ENCODE results near the gene IPO13.

Gene IPO13

DNA sequence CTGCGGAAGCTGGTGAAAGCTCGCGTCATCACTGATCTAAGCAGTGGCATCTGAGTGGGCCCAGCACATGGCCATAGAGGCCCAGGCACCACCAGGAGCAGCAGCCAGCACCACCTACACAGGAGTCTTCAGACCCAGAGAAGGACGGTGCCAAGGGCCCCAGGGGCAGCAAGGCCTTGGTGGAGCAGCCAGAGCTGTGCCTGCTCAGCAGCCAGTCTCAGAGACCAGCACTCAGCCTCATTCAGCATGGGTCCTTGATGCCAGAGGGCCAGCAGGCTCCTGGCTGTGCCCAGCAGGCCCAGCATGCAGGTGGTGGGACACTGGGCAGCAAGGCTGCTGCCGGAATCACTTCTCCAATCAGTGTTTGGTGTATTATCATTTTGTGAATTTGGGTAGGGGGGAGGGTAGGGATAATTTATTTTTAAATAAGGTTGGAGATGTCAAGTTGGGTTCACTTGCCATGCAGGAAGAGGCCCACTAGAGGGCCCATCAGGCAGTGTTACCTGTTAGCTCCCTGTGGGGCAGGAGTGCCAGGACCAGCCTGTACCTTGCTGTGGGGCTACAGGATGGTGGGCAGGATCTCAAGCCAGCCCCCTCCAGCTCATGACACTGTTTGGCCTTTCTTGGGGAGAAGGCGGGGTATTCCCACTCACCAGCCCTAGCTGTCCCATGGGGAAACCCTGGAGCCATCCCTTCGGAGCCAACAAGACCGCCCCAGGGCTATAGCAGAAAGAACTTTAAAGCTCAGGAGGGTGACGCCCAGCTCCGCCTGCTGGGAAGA lies 16.4 kb upstream of the IPO13 start:
- no peak for DNase-seq (ENCODE audit: low read depth in 2 of 2)

DNA sequence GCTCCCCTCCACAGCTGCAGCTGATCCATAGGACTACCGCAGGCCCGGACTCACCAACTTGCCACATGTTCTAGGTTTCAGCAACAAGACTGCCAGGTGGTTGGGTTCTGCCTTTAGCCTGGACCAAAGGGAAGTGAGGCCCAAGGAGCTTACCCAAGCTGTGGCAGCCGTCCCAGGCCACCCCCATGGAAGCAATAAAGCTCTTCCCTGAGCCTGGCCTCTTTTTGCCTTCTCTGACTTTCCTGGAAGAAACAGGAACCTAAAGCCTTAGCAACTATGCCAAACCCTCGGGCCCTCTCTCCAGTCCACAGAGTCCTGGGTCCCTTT lies 15.8 kb upstream of the IPO13 start:
- no peak for DNase-seq (ENCODE audit: low read depth in 2 of 2)

DNA sequence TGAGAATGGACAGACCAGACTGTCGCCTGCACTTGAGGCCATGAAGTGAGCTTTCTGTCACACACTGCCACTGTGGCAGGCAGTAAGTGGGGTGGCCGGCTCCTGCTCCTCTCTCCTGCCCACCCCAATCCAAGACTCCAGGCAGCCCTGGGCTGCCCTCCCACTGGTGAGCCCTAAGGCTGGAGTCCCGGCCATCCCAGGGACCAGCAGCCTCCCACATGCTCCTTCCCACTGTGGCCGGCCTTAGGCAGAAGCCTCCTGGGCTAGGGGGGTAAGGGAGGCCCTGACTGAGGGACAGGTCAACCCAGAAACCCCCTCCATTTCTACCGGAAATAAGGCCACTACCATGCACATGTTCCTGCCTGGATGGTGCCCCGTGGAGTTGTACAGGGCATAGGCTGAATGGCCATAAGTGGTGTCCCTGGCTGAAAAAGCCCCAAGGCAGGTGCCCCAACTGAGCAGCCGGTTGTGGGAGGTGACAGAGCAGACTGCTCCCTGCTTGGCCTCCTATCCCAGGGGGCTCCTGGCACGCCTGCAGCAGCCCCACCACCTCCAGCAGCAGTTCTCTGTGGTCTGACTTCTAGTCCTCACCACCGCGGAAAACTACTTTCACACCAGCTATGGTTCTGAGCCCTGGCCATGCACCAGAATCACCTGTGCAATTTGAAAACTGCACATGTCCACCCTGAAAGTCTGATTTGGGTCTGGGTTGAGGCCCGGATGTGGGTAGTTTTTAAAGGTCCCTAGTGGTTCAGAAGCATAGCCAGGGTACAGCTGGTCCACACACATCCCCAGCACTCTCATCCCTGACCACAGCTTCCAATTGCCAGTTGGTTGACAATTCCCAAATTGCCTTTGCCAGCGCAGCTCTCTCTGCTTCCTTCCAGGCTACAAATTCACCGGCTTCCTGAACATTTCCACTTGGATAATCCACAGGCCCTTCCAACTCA lies 14.8 kb upstream of the IPO13 start:
- DNase-seq (ENCODE audit: low read depth in 2 of 2), result no peak

DNA sequence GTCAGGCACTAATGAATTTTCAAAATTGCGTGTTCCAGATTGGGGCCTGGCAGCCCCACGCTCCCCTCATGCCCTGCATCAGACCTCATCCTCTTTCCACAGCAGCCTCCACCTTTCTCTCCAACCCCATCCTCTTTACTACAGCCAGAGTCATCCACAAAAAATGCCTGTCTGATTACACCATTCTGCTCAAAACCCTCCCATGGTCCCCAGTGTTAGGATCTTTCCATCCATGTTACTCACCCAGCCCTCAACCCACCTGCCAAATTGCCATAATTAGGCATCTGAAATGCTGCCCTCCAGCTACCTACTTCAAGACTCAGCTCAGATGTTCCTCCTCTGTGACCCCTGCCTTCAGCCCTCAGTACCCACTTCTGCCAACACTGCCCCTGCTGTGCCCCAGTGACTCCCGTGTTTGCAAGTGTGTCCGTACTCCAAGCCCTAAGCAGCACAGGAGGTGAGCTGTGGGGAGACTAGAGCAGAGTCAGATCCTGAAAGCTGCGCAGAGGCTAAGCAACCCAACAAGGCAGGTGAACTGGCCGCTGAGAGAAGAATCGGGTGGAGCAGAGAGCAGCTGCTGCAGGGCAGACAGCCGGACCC lies 13.9 kb upstream of the IPO13 start:
- DNase-seq (ENCODE audit: low read depth in 2 of 2), result peak in 1 of 2 experiments; percentile 23

DNA sequence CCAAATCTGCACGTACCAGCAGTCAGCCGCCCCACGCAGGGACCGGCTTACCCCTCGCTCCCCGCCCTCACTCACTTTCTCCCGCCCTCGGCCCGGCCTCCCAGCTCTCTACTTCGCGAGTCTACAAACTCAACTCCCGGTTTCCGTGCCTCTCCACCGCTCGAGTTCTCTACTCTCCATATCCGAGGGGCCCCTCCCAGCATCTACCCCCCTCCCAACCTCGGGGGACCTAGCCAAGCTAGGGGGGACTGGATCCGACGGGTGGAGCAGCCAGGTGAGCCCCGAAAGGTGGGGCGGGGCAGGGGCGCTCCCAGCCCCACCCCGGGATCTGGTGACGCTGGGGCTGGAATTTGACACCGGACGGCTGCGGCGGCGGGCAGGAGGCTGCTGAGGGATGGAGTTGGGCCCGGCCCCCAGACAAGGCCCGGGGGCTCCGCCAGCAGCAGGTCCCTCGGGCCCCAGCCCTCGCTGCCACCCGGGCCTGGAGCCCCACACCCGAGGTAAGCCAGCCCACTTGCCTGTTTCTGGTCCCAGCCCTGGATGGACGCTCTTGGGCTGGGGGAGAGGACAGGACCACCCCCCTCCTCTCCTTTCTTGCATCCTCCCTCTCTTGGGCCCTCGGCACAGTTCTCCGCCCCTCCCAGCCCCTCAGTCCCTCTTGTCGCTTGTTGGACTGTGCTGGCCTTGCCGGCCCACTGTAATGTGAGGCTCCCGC lies 13.2 kb upstream of the IPO13 start, which contains the start of gene ARTN:
Gene ARTN (plus strand): TSS at position 416 of the 715 bp plus-strand sequence. CDS start 1,856 bp downstream, outside the sequence.
- DNase-seq (ENCODE audit: low read depth in 2 of 2), result no peak

DNA sequence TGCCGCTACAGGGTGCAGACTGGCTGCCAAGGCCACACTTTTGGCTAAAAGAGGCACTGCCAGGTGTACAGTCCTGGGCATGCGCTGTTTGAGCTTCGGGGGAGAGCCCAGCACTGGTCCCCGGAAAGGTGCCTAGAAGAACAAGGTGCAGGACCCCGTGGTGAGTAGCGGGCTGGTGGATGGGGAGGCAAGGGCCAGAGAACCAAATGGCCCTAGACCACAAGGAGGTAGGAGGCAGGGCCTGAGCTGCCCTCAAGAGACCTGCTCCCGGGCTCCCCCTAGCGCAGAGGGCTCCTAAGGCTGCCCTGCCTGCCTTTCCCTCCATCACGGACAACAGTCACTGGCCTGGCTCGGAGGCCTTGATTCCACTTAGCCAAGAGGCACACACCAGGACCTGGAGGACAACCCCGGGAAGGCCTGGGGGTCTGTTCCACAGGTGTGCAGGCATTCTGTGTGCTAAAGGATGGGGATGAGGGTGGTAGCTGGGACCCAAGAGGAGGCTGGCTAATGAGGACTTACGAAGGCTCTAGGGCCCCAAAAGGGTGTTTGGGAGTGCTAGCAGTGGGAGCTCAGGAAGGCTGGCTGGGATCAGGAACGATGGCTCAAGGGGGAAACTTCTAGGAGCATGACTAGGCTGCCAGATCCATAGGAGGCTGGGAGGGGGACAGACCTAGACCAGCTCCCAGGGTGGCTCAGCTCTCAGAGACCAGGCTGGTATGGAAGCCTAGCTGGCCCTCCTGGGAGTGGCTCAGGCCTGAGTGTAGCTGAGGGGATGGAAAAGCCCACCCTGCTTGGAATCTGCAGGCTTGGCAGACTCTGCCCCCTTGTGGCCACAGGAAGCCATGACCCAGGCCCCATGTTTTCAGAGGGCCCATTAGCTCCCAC lies 12.4 kb upstream of the IPO13 start:
- peak; percentile 33 to 37 for DNase-seq (ENCODE audit: low read depth in 2 of 2)

DNA sequence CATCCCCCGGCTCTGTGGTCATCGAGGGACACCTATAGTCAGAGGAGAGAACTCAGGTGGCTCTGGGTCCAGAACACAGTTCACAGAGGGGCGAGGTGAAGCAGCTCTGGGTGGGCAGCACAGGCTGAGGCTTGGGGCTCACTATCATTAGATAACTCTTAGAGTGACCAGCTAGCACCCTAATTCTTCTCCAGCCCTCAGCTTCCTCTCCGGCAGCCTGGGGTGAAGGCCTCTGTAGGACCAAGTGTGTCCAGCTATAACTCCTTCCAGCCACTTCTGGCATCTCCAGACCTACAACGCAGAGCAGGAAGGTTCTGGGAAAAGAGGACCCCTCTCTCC lies 11.8 kb upstream of the IPO13 start:
- no peak for DNase-seq (ENCODE audit: low read depth in 2 of 2)

DNA sequence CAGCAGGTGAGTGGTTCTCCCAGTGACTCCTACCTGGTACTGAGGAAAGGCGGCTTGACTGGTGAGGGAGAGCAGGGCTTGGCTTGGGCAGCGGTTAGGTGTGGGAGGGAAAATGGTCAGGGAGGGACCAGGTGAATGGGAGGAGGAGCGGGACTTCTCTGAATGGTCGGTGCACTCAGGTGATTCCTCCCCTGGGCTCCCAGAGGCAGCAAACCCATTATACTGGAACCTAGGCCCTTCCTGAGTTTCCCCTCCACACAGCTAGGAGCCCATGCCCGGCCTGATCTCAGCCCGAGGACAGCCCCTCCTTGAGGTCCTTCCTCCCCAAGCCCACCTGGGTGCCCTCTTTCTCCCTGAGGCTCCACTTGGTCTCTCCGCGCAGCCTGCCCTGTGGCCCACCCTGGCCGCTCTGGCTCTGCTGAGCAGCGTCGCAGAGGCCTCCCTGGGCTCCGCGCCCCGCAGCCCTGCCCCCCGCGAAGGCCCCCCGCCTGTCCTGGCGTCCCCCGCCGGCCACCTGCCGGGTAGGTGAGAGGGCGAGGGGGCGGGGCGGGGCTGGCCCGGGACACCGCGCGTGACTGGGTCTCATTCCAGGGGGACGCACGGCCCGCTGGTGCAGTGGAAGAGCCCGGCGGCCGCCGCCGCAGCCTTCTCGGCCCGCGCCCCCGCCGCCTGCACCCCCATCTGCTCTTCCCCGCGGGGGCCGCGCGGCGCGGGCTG lies 10.9 kb upstream of the IPO13 start:
- no peak for DNase-seq (ENCODE audit: low read depth in 2 of 2)

DNA sequence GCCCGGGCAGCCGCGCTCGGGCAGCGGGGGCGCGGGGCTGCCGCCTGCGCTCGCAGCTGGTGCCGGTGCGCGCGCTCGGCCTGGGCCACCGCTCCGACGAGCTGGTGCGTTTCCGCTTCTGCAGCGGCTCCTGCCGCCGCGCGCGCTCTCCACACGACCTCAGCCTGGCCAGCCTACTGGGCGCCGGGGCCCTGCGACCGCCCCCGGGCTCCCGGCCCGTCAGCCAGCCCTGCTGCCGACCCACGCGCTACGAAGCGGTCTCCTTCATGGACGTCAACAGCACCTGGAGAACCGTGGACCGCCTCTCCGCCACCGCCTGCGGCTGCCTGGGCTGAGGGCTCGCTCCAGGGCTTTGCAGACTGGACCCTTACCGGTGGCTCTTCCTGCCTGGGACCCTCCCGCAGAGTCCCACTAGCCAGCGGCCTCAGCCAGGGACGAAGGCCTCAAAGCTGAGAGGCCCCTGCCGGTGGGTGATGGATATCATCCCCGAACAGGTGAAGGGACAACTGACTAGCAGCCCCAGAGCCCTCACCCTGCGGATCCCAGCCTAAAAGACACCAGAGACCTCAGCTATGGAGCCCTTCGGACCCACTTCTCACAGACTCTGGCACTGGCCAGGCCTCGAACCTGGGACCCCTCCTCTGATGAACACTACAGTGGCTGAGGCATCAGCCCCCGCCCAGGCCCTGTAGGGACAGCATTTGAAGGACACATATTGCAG lies 10.2 kb upstream of the IPO13 start:
- no peak for DNase-seq (ENCODE audit: low read depth in 2 of 2)

DNA sequence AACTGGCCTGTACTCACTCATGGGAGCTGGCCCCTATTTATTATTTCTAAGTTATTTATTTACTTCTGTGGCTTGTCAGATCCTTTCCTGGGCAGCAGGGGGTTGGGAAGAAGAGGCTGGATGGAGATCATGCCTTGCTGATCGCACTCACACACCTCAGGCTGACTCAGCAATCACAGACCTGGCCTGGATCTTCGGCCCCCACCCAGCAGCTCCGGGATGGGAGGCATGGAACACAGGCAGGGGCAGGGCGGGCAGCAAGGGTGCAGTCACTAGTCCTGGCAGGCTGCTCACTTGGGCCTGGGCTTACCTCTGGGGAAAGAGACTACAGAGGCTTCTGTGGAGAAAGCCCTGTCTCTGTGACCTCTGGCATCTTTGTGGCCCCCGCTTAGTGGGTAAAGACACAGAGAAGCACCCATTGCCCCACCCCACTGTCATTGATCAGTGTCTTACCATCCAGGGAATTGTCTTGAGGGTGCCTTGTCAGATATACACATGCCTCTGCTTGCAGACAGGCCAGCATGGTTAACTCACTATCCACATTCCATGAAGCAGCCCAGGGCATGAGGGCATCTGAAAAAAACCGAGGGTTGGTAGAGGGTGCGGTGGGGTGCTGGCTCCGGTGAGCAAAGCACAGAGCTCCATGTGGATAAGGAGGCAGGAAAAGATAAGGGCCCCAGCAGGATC lies 9.4 kb upstream of the IPO13 start:
- DNase-seq (ENCODE audit: low read depth in 2 of 2), result no peak

DNA sequence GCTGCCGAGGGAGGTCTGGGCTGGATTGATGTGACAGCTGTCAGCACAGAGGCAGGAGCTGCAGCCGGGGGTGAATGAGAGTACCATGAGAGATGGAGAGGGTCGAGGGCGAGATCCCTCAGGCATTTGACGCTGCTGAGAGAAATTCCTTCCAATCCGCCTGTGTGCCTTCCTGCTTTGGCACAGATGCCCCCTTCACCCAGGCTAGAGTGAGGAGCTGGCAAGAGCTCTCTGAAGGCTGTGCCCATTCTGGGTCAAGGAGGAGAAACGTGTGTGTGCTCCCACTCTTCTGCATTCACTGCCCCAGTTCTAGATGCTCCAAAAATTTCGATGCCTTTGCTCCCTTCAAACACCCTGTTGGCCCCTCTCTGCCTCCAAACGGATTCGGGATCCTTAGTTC lies 8.4 kb upstream of the IPO13 start:
- DNase-seq (ENCODE audit: low read depth in 2 of 2), result no peak

DNA sequence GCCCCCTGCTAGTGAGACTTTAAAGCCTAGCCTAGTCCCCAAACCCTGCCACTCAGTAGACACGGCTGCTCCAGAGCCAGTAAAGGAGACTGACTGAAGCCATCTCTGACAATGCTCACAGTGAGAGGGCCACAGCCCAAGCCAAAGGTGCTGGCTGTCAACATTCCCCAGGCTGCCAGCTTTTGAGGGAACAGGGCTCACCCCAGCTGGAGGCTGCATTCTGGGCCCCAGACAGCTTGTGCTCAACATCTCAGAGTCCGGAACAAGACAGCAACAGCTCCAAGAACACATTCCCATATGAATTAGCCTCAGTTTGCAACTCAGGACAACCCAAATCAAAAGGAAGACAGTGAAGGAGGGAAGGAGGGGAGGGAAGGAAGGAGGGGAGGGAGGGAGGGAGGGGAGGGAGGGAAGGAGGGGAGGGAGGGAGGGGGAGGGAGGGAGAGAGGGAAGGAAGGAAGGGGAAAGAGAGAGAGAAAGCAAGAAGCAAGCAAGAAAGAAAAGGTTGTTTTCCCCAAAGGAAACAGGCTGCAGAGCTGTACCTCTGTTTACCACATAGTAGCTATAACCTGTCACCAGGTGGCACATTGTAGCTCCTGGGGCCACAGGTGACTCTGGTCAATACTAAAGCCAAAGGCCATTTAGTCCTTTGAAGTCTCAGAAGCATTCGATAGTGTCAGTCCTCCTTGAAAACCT lies 7.7 kb upstream of the IPO13 start:
- DNase-seq (ENCODE audit: low read depth in 2 of 2), result no peak

DNA sequence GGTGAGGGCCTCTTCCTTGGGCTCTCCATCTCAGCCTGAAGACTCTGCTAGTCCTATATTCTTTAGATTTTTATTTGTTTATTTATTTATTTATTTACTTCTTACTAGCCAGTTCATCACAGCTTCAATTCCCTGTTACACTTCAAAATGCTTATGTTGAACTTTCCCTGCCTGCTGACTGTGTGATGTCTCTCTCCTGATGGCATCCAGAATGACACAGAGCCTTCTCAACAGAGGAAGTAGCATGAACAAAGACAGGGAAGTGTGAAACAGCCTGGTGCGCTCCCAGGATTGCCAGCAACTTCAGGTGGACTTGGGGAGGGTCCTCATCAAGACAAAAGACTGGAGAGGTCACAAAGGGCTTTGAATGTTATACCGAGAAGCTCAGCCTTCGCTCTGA lies 4.3 kb upstream of the IPO13 start:
- no peak for DNase-seq (ENCODE audit: low read depth in 2 of 2)

DNA sequence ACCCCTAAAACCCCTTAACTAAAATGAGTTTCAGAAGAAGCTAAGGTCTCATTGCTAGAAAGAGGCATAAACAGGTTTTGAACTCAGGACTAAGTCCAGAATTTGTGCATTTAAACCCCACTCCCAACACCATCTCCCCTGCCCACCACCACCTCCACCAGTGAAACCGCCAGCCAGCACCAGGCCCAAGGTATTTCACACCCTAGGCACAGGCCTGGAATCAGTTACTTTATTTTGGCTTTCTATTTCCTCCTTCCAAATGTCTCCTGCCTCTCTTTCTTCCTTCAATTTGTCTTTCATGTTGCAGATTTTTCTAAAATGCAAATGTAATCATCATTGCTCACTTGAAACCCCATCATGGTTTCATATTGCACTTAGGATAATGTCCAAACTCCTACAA lies 1.9 kb upstream of the IPO13 start:
- DNase-seq (ENCODE audit: low read depth in 2 of 2), result no peak

DNA sequence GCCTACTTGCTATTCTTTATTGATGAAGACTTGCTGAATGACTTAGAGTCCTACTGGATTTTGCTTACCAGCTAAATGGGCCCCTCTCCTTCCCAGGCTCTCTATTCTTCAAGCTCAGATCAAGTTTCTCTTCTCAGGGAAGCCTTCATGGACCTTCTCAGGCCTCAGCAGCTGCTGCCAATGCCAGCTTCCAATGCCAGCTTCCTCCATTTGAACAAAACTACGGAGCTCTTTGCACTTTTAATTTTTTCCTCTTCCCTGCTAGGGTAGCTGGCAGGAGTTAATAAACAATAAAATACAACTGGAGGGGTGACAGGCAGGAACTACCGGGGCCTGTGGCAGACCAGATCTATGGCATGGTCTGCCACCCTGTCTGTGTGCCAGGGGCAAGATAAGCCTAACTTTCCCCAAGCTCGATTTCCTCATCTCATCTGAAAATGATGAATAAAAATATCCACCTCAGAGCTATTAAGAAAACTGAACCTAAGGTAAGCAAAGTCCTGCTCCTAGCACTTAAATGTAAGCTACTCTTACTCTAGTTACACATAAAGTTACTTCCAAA lies 995 bp upstream of the IPO13 start:
- DNase-seq (ENCODE audit: low read depth in 2 of 2), result no peak

DNA sequence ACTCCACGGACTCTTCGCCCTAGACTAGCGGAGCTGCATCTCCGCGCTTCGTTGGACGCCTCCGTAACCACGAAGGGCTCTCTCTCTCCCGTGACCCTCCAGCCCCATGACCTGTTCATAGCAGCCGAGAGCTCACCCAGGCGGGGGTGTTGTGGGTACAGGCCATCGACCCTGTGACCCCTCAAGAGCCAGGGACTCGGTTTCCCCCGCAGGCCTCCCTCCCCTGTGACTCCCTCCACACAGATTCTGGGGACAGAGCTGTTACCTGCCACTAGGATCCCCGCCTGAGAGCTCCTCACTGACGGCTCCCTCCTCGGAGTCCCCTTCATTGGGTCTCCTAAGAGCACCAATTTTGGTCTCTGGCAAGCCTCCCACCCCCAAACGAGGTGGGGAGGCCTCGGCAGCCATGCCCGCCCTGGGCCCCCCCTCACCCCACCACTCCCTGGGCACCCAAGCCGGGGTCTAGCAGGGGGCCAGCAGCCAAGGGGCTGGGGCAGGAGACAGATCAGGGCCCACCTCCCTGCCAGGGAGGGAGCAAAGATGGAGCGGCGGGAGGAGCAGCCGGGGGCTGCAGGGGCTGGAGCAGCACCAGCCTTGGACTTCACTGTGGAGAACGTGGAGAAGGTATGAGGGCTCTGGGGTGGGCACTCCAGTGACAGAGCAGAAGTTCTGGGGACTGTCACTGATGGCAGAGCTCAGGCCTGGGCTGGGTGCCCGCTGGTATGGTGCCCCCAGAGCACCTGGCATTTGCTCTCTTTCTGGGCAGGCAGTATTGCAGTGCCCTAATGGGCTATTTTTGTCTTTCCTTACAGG lies 517 bp downstream of the IPO13 start:
- DNase-seq (ENCODE audit: low read depth in 2 of 2), result no peak

DNA sequence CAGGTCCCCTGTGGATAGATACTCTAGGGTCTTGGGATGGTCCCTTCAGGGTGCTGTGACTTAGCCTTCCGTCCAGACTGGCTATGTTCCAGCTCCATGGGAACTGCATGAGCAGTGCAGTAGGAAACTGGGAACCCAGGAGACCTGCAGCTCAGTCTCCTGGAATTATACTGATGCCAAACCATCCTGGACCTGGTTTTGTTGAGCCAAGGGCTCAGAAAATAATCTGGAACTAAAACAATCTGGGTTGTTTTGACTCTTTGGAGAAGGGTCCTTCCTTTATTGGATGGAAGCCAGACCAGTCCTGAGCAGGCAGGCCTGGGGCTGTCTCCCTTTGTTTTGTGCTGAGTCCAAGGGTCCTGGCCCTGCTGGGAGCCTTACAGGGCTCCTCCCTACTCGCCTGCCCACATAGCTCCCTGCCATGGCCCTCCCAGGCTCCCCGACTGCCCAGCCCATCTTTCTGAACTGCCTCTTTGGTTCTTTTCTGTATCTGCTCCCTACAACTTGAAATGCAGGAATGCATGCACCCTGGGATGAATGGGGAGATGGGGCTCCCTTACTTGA lies 1.2 kb downstream of the IPO13 start:
- DNase-seq (ENCODE audit: low read depth in 2 of 2), result no peak
